Umbilical cord (tissue), 2 donors: ENCODE data around the gene CYB5R4. TPM values are rescaled to one million over a fixed set of nuclear protein-coding genes. Genes with fewer than 3 reads are reported as not detected.
"Not testable (repeated sequence)": the region's sequence is repeated elsewhere in the genome, so short reads cannot be mapped to it uniquely, and the experiment has no call there.

Experiments
- DNase-seq: peaks from one replicate; pipeline ENCODE4 v3.0.0-alpha.2; 2015; ENCODE audit warnings: low spot score
- total RNA-seq: library from RNA; depleted of rRNA; stranded (reverse); fragments of >200 nt; gene quantifications from one replicate; pipeline ENCODE4 v1.2.3, GENCODE V29; 2014; ENCODE audit warnings: low replicate concordance; ENCODE audit not compliant: insufficient read depth

Gene CYB5R4
- total RNA-seq, 1 donor from 2014 or later: 3.1 TPM

DNA sequence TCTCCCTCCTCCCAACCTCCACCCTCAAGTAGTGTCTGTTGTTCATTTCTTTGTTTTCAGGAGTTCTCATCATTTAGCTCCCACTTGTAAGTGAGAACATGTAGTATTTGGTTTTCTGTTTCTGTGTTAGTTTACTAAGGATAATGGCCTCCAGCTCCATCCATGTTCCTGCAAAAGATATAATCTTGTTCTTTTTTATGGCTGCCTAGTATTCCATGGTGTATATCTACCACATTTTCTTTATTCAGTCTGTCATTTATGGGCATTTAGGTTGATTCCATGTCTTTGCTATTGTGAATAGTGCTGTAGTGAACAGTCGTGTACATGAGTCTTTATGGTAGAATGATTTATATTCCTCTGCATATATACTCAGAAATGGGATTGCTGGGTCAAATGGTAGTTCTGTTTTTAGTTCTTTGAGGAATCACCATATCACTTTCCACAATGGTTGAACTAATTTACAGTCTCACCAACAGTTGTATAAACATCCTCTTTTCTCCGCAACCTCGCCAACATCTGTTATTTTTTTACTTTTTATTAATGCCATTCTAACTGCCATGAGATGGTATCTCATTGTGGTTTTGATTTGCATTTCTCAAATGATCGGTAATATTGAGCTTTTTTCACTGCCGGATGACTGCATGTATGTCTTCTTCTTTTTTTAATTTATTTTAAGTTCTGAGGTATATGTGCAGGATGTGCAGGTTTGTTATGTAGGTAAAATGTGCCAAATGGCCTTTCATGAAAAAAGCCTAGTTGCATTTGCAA lies 48.3 kb downstream of the CYB5R4 start:
- DNase-seq: not testable (repeated sequence)

DNA sequence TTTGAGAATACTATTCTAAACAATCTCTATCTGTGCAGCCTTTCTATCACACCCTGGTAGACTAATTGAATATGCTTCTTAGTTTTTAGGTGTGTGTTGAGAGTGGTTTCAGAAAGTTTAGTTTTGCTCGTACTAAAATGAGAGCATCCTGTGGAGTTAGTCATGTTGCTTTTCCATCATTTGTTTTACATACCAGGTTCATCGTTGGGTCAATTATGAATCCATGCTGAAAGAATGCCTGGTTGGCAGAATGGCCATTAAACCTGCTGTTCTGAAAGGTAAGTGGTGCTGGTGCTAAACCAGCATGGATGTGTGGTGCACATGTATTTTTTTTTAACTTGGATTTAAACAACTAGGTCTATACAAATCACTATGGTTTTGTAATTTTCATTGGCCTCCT lies 49.3 kb downstream of the CYB5R4 start:
- DNase-seq: no peak

DNA sequence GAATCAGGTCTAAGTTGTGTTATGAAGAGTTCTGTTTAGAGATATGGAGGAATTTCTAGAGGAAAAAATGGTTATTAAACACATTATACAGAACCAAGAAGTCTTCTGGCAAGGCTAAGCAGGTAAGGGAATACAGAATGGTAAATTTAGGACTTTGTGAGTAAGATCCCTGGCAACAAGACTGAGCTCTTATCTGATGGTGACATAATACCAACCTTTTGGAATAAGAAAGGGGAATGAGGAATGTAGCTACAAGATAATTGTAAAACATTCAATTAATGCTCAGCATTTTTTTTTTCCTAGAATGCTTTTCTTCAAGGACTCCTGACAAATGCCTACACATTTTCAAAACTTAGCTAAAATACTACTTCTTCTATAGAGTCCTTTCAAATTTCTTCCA lies 51.8 kb downstream of the CYB5R4 start:
- no peak for DNase-seq

DNA sequence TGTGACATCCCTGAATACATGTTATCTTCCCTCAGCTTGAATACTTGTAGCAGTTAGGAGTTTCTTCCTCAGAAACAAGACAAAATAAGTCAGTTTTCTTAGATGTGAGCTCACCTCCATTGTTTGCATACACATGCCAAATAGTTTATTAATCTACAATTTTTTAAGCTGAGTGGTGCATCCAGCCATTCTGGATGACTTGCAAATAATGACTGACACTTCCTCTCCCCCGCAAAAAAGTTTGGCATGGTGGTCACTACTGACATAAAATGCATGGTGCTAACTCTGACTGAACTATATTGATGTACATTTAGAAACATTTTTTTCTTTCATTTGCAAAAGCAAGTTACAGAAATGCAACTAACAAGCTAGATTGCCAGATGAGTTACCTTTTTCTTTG lies 55.5 kb downstream of the CYB5R4 start:
- DNase-seq: no peak

DNA sequence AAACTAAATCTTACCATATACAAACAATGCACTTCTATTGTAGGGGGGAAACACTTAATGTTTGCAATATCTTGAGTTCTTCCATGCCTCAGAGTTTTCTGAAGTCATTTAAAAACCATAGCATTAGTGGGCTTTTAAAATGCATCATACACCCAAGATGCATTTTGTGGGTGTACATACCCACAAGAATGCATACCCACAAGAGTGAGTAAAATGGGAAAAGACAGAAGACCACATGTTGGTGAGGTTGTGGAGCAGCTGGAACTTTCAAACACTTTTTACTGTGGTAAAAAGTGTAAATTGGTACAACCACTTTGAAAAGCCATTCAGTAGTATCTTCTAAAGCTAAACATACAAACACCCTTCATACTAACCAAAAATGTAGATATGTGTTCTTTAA lies 57.5 kb downstream of the CYB5R4 start:
- no peak for DNase-seq

DNA sequence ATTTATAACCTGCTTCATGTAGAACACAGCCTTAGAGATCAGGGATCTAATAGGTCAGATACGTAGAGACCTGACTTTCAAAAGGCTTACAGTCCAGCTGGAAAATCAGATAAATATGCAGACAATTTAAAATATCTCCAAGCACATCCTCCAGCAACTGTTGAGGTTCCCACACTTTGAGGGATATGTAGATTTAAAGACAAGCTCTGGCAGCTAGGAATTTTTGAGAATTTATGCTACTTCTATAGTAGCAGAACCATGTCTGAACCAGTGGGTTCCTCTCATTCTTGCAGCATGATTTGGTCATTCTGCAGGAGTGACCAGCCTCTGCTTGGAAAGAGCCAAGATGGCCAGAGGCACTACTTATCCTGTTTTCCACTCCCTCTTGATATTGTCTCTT lies 60.5 kb downstream of the CYB5R4 start:
- no peak for DNase-seq

DNA sequence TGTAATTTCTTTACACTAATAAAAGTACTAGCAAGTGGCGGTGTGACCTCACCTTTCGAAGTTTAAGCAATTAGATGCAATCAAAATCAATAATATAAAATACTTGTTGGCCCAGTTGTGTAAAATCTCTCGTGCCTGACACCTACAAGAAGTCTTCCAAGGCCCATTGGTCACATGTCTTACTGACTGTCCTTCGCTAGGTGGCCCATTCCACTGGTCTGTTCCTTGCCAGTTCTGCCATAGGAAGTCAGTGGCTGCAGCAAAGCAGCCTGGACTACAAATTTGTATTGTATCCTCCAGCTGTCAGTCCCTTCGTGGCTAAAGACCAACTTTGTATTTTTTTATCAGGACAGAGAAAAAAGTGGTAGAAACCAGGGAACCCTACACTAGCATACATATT lies 61.8 kb downstream of the CYB5R4 start:
- DNase-seq: no peak

DNA sequence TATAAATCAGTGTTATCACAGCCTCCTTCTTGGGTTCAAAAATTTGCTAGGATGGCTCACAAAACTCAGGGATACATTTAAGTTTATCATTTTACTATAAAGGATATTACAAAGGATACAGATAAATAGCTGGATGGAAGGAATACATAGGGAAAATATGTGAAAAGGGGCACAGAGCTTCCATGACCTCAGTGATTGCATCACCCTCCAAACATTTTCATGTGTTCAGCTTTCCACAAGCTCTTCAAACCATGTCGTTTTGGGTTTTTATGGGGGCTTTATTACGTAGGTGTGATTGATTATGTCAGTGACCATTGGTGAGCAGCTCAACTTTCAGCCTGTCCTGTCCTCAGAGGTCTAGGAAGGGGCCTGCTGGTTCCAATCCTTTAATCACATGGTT lies 68.0 kb downstream of the CYB5R4 start:
- DNase-seq: no peak

DNA sequence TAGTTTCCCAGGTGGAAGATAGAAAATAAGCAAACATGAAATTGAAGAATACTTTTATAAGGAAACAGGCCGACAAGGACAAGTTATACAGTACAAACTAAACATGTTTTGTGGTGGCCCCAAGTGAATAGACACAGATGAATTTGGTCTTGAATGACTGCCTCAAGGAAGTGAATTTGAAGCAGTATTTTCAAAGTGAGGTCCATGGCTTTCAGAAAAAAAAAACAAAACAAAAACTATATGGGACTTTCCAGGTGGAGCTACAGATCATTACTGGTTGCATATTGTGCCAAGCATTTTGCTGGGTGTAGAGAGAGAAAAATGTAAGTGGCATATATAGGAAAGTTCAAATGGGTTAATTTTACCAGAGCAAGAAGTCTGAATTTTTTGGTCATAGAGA lies 68.8 kb downstream of the CYB5R4 start:
- no peak for DNase-seq

DNA sequence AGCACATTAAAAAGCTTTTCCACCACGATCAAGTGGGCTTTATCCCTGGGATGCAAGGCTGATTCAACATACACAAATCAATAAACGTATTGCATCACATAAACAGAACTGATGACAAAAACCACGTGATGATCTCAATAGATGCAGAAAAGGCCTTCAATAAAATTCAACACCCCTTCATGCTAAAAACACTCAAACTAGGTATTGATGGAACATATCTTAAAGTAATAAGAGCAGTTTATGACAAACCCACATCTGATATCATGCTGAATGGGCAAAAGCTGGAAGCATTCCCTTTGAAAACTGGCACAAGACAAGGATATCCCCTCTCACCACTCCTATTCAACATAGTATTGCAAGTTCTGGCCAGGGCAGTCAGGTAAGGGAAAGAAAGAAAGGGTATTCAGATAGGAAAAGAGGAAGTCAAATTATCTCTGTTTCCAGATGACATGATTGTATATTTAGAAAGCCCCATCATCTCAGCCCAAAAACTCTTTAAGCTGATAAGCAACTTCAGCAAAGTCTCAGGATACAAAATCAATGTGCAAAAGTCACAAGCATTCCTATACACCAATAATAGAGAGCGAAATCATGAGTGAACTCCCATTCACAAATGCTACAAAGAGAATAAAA lies 86.8 kb downstream of the CYB5R4 start:
- DNase-seq: not testable (repeated sequence)

DNA sequence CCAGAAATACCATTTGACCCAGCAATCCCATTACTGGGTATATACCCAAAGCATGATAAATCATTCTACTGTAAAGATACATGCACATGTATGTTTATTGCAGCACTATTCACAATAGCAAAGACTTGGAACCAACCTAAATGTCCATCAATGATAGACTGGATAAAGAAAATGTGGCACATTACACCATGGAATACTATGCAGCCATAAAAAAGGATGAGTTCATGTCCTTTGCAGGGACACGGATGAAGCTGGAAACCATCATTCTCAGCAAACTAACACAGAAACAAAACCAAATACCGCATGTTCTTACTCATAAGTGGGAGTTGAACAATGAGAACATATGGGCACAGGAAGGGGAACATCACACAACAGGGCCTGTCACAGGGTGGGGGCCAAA lies 88.5 kb downstream of the CYB5R4 start:
- DNase-seq: not testable (repeated sequence)

DNA sequence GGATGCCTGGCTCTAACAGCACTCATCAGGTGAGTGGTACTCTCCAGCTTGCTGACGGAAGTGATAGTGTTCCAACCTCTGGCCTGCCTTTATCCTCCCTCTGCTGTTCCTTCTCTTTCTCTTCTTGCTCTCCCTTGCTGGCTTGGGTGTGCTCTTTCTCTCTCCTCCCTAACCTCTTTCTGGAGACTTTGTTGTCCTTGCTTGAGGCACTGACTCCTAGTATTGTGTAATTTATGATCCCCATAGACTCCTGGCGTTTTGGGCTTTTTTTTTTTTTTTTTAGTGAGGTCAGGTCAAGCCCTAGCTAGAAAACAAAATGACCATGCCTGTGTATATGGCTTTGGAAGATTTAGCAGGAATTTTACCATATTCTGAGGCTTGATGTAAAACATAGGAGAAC lies 89.4 kb downstream of the CYB5R4 start:
- no peak for DNase-seq

DNA sequence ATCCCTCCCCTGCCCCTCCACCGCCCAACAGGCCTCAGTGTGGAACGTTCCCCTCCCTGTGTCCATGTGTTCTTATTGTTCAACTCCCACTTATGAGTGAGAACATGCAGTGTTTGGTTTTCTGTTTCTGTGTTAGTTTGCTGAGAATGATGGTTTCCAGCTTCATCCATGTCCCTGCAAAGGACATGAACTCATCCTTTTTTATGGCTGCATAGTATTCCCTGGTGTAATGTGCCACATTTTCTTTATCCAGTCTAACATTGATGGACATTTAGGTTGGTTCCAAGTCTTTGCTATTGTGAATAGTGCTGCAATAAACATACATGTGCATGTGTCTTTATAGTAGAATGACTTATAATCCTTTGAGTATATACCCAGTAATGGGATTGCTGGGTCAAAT lies 91.9 kb downstream of the CYB5R4 start:
- not testable (repeated sequence) for DNase-seq

DNA sequence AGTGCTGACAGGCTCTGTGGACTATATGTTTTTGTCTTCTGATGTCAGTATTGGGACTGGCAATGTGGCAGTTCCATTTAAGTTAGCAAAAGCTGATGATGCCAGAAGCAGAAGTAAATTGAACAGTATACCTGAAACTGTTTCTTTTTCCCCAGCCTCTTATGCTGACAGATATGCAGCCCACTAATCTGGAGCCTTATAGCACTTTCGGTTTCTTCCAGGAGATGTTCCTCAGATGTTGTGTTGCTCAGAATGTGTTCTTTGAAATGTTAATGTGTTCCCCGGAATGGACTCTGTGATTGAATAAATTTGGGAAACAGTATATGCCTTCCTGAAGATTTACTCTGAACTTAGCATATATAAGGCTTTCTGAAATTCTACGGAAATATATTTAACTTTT lies 93.3 kb downstream of the CYB5R4 start:
- peak; percentile 11 for DNase-seq

DNA sequence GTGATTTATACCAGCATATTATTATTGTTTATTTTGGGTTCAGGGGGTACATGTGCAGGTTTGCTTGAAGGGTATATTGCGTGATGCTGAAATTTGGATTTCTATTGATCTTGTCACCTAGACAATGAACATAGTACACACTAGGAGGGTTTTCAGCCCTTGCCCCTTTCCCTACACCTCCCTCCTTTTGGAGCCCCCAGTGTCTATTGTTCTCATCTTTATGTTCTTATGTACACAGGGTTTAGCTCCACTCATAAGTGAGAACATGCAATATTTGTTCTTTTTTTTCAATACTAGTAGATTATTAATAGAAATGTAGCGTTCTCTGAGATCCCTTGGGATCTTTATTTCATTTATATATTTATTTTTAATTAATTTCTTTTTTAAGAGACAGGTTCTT lies 94.9 kb downstream of the CYB5R4 start:
- DNase-seq: no peak

DNA sequence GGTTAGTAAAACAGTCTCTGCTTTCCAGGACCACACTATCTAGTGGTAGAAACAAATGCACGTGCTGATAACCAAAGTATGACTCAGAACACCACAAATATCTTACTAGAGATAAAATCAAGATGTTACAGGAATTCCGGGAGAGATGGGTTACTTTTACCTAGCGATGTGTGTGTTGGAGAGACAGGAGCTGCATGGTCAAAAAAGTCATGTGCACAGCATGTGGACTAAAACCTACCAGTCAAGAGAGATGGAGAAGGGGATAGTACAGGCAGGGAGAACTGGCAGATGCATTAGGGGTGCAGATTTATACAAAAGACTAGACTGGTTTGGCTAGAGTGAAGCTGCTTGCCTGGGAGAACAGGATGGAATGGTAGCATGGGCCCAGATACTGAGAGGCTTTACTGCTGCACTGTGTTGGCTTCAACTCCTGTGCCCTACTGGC lies 98.8 kb downstream of the CYB5R4 start:
- DNase-seq: no peak

DNA sequence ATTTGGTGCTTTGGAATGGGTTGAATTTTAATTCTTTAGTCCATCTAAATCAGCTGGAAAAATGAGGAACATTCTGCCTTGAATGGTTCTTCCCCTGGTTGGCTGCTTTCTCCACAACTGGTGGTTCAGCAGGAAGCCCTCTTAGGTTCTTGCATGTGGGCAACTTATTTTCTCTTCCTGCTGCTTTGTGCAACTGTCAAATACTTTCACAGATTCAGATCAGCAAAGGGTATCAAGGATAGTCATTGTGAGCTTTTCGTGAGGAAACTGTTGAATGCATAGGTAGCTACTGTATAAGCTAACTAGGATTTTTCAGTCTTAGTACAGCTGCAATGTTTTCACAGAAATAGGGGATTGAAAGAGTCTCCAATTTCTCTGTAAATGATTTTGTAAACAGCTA lies 101.2 kb downstream of the CYB5R4 start:
- no peak for DNase-seq

DNA sequence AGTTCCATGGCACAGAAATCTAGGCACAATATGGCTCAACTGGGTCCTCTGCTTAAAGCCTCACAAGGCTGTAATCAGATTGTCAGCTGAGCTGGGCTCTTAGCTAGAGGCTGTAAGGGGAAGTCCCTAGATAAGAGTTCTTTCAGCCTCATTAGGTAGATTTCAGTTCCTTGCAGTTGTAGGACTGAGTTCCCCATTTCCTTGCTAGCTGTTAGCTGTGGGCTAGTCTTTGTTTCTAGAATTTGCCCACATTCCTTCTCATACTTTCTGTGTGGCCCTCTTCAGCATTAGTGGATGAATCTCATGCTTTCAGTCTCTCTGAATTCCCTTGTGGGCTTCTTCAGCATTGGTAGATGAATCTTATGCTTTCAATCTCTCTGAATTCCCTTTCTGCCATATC lies 103.1 kb downstream of the CYB5R4 start:
- DNase-seq: no peak

DNA sequence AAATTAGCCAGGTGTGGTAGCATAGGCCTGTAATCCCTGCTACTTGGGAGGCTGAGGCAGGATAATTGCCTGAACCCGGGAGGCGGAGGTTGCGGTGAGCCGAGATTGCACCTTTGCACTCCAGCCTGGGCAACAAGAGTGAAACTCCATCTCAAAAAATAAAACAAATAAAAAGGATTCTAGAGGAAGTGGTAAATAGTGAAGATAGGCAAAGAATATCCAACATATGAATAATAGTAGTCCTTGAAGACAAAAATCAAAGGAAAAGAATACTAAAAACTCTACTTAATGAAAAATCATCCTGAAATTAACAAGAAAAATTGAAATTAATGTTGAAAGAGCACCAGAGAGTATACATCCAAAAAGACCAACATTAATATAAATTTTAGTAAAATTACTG lies 107.0 kb downstream of the CYB5R4 start:
- no peak for DNase-seq

DNA sequence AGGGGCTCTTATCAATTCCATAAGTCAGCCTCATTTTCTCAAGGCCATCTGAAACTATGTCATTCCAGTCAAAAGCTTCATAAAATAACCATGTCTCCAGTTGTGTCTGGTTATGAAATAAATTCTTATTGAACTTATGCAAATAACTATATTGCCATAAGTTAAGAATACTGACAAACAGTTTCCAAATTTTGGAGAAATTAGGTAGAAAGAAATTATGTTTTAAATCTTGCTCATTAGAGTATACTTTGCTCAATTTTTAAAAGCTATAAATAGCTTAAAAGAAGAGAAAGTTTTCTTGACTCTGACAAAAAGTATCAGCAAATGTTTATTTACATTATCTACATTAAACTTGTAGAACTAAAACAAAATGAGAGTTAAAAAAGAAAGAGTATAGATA lies 111.1 kb downstream of the CYB5R4 start:
- no peak for DNase-seq

DNA sequence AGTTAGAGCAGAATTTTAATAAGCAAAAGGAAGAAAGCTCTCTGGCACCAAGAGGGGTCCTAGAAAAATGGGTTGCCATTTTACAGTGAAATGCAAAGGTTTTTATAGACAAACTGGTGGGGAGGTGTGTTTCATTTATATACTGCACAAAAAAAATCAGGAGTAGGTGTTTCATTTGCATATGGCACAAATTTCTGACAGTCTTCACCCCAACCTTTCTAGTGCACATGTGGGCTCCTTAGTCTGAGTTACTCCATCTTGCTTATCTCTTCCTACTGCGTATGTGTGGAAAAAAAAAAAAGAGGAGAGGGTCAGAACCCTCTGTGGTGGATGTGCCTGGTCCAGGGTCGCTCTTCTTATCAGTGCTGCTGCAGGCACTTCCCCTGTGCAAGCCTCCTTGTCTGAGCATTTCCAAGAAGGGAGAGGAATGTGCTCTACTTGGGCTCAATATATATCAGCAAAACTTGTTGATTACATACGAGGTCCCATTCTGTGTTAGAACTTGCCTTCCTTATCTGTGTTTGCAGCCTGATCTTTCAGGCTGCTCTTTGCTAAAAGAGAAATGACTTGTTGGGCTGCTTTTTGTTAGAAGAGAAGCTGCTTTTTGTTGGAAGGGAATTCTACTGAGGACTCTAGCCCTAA lies 115.0 kb downstream of the CYB5R4 start:
- DNase-seq: peak; percentile 55

DNA sequence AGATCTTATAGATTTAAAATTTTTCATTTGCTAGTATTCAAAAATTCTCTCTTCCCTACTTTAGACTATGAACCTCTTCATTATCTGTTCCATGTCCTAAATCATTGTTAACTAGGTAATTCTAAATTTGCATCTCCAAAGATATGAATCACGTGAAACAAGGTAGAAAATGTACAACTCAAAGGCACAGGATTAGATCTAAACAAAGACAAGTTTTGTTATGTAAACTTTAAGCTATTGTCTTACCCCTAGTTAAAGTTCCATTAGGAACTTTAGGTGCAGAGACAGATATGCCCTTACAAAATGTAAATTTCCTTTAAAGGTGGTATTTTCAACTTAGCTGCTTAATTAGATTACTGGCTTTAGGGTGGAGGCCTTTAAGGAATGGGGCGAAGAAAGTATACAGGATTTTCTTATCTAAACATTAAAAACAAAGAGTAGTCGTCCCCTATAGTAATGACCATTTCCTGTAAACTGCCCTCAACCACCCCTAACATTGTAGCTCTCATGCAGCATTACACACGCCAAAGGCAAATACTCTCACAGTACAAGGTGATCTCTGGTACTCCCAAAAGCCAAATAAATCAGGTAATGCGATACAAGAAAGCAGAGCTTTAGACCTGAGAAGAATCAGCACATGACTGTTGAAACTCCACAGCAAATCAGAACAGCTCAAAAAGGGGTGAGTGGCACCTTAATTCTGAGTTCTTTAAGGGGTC lies 116.7 kb downstream of the CYB5R4 start:
- no peak for DNase-seq
